HUES6 (cell line): ENCODE measurements around the gene FAM117B.

Source experiments
- H3K27ac ChIP-seq: 2 replicates; pipeline ENCODE4 v1.7.0; 2013; ENCODE audit warnings: low read depth, mild to moderate bottlenecking, low read length, inconsistent platforms
- H3K27me3 ChIP-seq: 2 replicates; pipeline ENCODE4 v1.6.1; 2013; ENCODE audit warnings: low read length; ENCODE audit not compliant: control insufficient read depth, insufficient read depth
- H3K36me3 ChIP-seq: 2 replicates; pipeline ENCODE4 v1.6.1; 2013; ENCODE audit warnings: low read length; ENCODE audit not compliant: control insufficient read depth, insufficient read depth
- H3K4me1 ChIP-seq: 2 replicates; pipeline ENCODE4 v1.6.1; 2013; ENCODE audit warnings: low read length; ENCODE audit not compliant: control insufficient read depth, insufficient read depth
- H3K4me3 ChIP-seq: 2 replicates; pipeline ENCODE4 v1.5.1; 2013; ENCODE audit warnings: low read depth, low read length
- H3K9ac ChIP-seq: one replicate; pipeline ENCODE4 v1.6.1; 2013; ENCODE audit warnings: mild to moderate bottlenecking, low read length
- H3K9me3 ChIP-seq: 2 replicates; pipeline ENCODE4 v1.6.1; 2013; ENCODE audit warnings: low read depth, low read length; ENCODE audit not compliant: control insufficient read depth, insufficient read depth

Gene FAM117B

GRCh38 chr2:202726070-202726469 is 91.3 kb downstream of the FAM117B start:
- H3K27me3 ChIP-seq, result no peaks in the 10 kb centered on the region
- no peaks in the 10 kb centered on the region for H3K9me3 ChIP-seq
- no peak overlapping the region for H3K27ac ChIP-seq
- H3K36me3 ChIP-seq, result peaks cover 11% of the 10 kb centered on the region; the same call in 1 of the 2 replicates
- H3K9ac ChIP-seq, result no peak overlapping the region
- H3K4me1 ChIP-seq, result no peaks in the 10 kb centered on the region
- no peak overlapping the region for H3K4me3 ChIP-seq

DNA sequence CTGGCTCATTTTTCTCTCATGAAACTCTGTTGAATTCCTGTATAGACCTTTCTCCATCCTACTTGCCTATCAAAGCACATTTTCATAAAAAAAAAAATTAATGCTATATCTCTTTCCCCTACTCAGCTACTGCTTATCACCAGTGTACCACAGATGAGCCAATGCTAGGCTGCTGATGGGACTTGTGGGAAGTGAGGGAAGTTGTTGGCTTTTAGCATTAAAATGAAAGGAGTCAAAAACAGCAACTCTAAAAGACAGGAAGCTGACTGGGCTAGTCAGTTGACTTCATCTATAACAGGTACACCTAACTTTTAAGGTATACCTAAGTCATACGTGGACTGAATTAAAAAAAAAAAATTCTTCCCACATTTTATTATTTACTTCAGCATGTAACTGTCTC is 102.1 kb downstream of the FAM117B start:
- Histone ChIP-seq H3K9ac (no peak overlapping the region), H3K4me1 (no peaks in the 10 kb centered on the region), H3K27ac (no peak overlapping the region), H3K4me3 (no peak overlapping the region), H3K27me3 (no peaks in the 10 kb centered on the region), H3K9me3 (peaks cover 10% of the 10 kb centered on the region), H3K36me3 (peaks cover 5% of the 10 kb centered on the region)

GRCh38 chr2:202743613-202744012 is 108.8 kb downstream of the FAM117B start:
- Histone ChIP-seq H3K36me3 (peaks cover 8% of the 10 kb centered on the region), H3K4me1 (no peaks in the 10 kb centered on the region), H3K27me3 (no peaks in the 10 kb centered on the region), H3K9ac (no peak overlapping the region), H3K27ac (no peak overlapping the region), H3K9me3 (peaks cover 10% of the 10 kb centered on the region; the same call in 1 of the 2 replicates), H3K4me3 (no peak overlapping the region)

DNA sequence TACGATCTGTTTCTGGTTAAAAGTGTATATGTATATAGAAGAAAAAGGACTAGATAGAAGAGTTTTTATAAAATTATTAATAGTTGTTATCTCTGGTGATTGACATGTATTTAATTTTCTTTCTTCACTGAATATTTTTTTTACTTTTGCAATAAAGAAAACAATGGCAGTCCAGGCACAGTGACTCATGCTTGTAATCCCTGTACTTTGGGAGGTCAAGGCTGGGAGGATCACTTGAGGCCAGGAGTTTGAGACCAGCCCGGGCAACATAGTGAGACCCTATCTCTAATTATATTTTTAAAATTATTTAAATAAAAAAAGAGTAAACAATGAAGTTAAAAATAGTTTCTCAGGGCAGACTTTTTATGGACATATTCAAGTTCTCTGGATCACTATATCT is 114.7 kb downstream of the FAM117B start:
- Histone ChIP-seq H3K27ac (no peak overlapping the region), H3K9me3 (0 out of 2 replicates have a peak, but pooled peaks cover 2% of the 10 kb centered on the region), H3K4me3 (no peak overlapping the region), H3K36me3 (no peaks in the 10 kb centered on the region), H3K27me3 (no peaks in the 10 kb centered on the region), H3K4me1 (no peaks in the 10 kb centered on the region), H3K9ac (no peak overlapping the region)

DNA sequence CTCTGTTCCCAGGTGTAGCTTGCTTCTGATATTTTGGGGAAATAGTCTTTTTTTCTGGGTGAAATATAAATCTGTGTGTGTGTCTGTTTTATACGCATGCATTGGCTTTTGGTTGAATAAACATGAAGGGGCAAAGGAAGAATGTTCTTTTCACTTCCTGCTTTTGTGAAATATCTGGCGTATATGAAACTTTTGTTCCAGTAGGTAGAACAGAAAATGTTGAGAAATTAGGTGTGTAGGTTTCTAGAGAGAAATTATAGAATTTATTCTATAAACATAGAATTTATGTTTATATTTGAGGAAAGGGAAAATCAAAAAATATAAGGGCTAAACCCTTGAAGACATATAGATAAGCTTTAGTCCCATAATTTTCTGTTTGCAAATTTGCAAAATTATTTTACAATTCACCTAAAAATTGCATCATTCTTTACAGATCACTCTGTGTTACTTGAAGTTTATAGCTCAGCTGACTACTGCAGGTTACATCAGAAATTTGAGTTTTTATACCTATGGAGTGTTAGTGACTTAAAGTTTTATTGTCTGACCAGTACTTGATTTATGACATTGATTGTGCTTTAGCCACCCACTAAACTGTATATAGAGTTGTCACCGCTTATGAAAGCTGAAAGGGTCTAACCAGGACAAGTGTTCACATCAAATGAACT is 116.1 kb downstream of the FAM117B start:
- Histone ChIP-seq H3K9me3 (0 out of 2 replicates have a peak, but pooled peaks cover 2% of the 10 kb centered on the region), H3K36me3 (no peaks in the 10 kb centered on the region), H3K27me3 (no peaks in the 10 kb centered on the region), H3K4me1 (no peaks in the 10 kb centered on the region), H3K4me3 (no peak overlapping the region), H3K9ac (no peak overlapping the region), H3K27ac (no peak overlapping the region)

- Histone ChIP-seq H3K4me3 (no peak overlapping the region), H3K36me3 (peaks cover 4% of the 10 kb centered on the region; the same call in 1 of the 2 replicates), H3K4me1 (no peaks in the 10 kb centered on the region), H3K27me3 (no peaks in the 10 kb centered on the region), H3K27ac (no peak overlapping the region), H3K9ac (no peak overlapping the region), H3K9me3 (0 out of 2 replicates have a peak, but pooled peaks cover 2% of the 10 kb centered on the region)
Observed at GRCh38 chr2:202752071-202752470, 117.3 kb downstream of the FAM117B start.

DNA sequence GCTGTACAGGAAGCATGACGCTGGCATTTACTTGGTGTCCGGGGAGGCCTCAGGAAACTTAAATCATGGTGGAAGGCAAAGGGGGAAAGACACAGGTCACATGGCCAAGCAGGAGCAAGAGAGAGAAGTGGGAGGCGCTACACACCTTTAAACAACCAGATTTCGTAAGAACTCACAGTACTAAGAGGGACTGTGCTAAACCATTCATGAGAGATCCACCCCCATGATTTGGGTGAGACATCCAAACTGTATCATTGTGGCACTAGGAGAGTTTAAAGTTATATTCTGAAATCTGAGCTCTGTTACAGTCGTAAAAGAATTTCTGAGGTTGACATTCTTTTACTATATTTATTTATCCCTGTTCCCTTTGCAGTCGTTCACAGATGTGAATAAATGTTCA is 120.2 kb downstream of the FAM117B start:
- Histone ChIP-seq H3K36me3 (peaks cover 28% of the 10 kb centered on the region), H3K9me3 (0 out of 2 replicates have a peak, but pooled peaks cover 2% of the 10 kb centered on the region), H3K4me3 (no peak overlapping the region), H3K9ac (no peak overlapping the region), H3K27me3 (no peaks in the 10 kb centered on the region), H3K4me1 (no peaks in the 10 kb centered on the region), H3K27ac (no peak overlapping the region)

DNA sequence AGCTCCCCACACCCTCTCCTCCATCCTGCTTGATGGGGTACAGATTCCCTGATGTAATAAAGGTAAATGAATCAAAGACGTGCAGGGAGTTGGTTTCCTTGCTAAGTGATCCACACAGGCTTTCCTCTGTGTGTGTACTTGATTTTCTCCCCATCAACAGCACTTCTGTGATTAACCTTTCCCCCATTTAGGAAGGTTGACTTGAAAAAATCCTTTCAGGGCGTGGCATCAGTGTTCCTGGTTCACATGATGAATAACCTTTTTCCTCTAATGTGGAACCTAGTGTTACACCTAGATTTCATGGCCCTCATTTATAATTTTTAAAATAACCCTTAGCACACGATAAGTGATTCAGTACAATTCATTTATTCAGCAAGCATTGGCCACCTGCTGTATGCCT is 121.8 kb downstream of the FAM117B start:
- H3K9me3 ChIP-seq, result 0 out of 2 replicates have a peak, but pooled peaks cover 2% of the 10 kb centered on the region
- no peak overlapping the region for H3K4me3 ChIP-seq
- H3K36me3 ChIP-seq, result peaks cover 38% of the 10 kb centered on the region
- H3K4me1 ChIP-seq, result no peaks in the 10 kb centered on the region
- H3K27me3 ChIP-seq, result no peaks in the 10 kb centered on the region
- no peak overlapping the region for H3K27ac ChIP-seq
- H3K9ac ChIP-seq, result no peak overlapping the region

DNA sequence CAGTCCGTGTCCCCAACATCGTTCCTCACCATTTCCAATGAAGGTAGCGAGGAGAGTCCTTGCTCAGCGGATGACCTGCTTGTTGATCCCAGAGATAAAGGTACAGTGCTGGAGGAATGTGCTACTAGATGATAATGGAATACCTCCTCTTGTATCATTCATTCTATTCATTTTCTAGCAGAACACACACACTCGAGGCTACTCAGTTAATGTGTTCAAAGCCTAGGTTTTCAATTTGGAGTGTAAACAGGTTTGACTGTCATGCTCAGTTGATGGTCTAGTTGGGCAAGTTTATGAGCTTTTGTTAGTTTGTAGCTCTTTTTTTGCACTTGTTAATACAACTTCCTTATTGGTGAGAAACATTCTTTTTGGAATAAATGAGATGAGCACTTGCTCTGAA is 122.6 kb downstream of the FAM117B start:
- Histone ChIP-seq H3K4me1 (no peaks in the 10 kb centered on the region), H3K9me3 (0 out of 2 replicates have a peak, but pooled peaks cover 2% of the 10 kb centered on the region), H3K27ac (no peak overlapping the region), H3K27me3 (no peaks in the 10 kb centered on the region), H3K36me3 (peaks cover 44% of the 10 kb centered on the region), H3K9ac (no peak overlapping the region), H3K4me3 (no peak overlapping the region)

DNA sequence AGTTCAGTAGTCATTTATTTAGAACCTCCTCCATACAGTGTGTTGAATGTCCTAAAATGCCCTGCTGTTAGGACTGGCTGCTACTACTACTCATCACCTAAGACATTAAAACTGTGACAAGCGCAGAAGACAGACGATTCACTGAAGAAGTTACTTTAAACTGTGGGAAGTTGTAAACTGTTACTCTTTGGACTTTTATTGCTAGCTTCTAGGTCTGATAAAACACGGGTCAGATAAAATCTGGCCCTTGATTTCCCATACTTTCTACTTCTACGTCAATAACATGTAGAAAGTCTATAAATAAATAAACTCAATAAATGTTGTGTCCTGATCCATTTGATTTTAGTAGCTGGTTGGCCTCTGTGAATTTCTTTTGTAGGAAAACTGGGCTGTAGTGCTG is 123.4 kb downstream of the FAM117B start:
- no peak overlapping the region for H3K27ac ChIP-seq
- peaks cover 44% of the 10 kb centered on the region for H3K36me3 ChIP-seq

GRCh38 chr2:202758604-202759003 is 123.8 kb downstream of the FAM117B start:
- no peaks in the 10 kb centered on the region for H3K27me3 ChIP-seq
- H3K4me3 ChIP-seq, result no peak overlapping the region
- peaks cover 44% of the 10 kb centered on the region for H3K36me3 ChIP-seq
- no peak overlapping the region for H3K27ac ChIP-seq
- no peaks in the 10 kb centered on the region for H3K4me1 ChIP-seq
- H3K9me3 ChIP-seq, result 0 out of 2 replicates have a peak, but pooled peaks cover 2% of the 10 kb centered on the region
- H3K9ac ChIP-seq, result no peak overlapping the region

More for the DNA sequence above, 123.4 kb downstream of the FAM117B start:
- no peak overlapping the region for H3K4me3 ChIP-seq
- no peak overlapping the region for H3K9ac ChIP-seq
- no peaks in the 10 kb centered on the region for H3K4me1 ChIP-seq
- H3K9me3 ChIP-seq, result 0 out of 2 replicates have a peak, but pooled peaks cover 2% of the 10 kb centered on the region
- no peaks in the 10 kb centered on the region for H3K27me3 ChIP-seq
